Mesenchymal stem cell (in vitro differentiated cells and primary cell): Measurements from ENCODE around the gene DDA1.

ENCODE experiments used
- DNase-seq: peaks from one replicate; pipeline ENCODE4 v3.0.0-alpha.2; 2013
- H2AFZ ChIP-seq: one replicate; pipeline ENCODE4 v1.6.1; 2013; ENCODE audit warnings: low read depth, mild to moderate bottlenecking, control low read depth, inconsistent platforms, low read length, moderate library complexity
- H2AK5ac ChIP-seq: 2 replicates; pipeline ENCODE4 v1.6.1; 2013; ENCODE audit warnings: low read length, moderate library complexity, mild to moderate bottlenecking, inconsistent platforms; ENCODE audit not compliant: severe bottlenecking
- H2BK120ac ChIP-seq: one replicate; pipeline ENCODE4 v1.6.1; 2013; ENCODE audit warnings: low read depth, mild to moderate bottlenecking, inconsistent platforms, low read length, moderate library complexity
- H2BK12ac ChIP-seq, 2 experiments: one replicate each; pipeline ENCODE4 v1.6.1; 2013; ENCODE audit warnings: inconsistent platforms in 2 of 2, low read length in 2 of 2, mild to moderate bottlenecking in 2 of 2, moderate library complexity in 2 of 2, control low read depth in 1 of 2
- H2BK15ac ChIP-seq: one replicate; pipeline ENCODE4 v1.6.1; 2013; ENCODE audit warnings: mild to moderate bottlenecking, low read depth, inconsistent platforms; ENCODE audit not compliant: poor library complexity, severe bottlenecking
- H2BK5ac ChIP-seq: 2 replicates; pipeline ENCODE4 v1.6.1; 2013; ENCODE audit warnings: low read depth, mild to moderate bottlenecking, low read length, control low read depth, inconsistent platforms; ENCODE audit not compliant: poor library complexity, severe bottlenecking
- H3K14ac ChIP-seq, 2 experiments: one replicate each; pipeline ENCODE4 v1.6.1; 2013; ENCODE audit warnings: inconsistent platforms in 2 of 2, low read length in 2 of 2, control low read depth in 1 of 2, mild to moderate bottlenecking in 1 of 2, moderate library complexity in 1 of 2
- H3K18ac ChIP-seq, 2 experiments: one replicate each; pipeline ENCODE4 v1.6.1; 2013; ENCODE audit warnings: inconsistent platforms in 2 of 2, low read length in 2 of 2, control low read depth in 1 of 2, low read depth in 1 of 2, mild to moderate bottlenecking in 1 of 2
- H3K23ac ChIP-seq, 2 experiments: one replicate each; pipeline ENCODE4 v1.6.1; 2013; ENCODE audit warnings: inconsistent platforms in 2 of 2, low read length in 2 of 2, mild to moderate bottlenecking in 2 of 2, moderate library complexity in 2 of 2, control low read depth in 1 of 2
- H3K27ac ChIP-seq: 2 replicates; pipeline ENCODE4 v1.5.1; 2013; ENCODE audit warnings: mild to moderate bottlenecking, moderate library complexity, low read length, control low read depth, inconsistent platforms; ENCODE audit not compliant: poor library complexity, severe bottlenecking
- H3K27me3 ChIP-seq, 2 experiments: 2 replicates each; pipeline versions ENCODE4 v1.6.1 to v1.7.0; 2013; ENCODE audit warnings: low read length in 2 of 2, mild to moderate bottlenecking in 2 of 2, moderate library complexity in 2 of 2, control low read depth in 1 of 2, inconsistent platforms in 1 of 2; ENCODE audit not compliant: control insufficient read depth in 1 of 2, insufficient read depth in 1 of 2
- H3K36me3 ChIP-seq, 2 experiments: 2 replicates each; pipeline versions ENCODE4 v1.6.1 to v1.7.0; 2013; ENCODE audit warnings: low read length in 2 of 2, control low read depth in 1 of 2, inconsistent platforms in 1 of 2, low read depth in 1 of 2, mild to moderate bottlenecking in 1 of 2; ENCODE audit not compliant: insufficient read depth in 2 of 2, control insufficient read depth in 1 of 2
- H3K4ac ChIP-seq, 2 experiments: one replicate each; pipeline ENCODE4 v1.6.1; 2013; ENCODE audit warnings: inconsistent platforms in 2 of 2, low read length in 2 of 2, mild to moderate bottlenecking in 2 of 2, moderate library complexity in 2 of 2, control low read depth in 1 of 2, low read depth in 1 of 2
- H3K4me1 ChIP-seq: 2 replicates; pipeline ENCODE4 v1.6.1; 2013; ENCODE audit warnings: low read depth, low read length, control low read depth; ENCODE audit not compliant: control insufficient read depth, insufficient read depth
- H3K4me2 ChIP-seq: 2 replicates; pipeline ENCODE4 v1.6.1; 2013; ENCODE audit warnings: low read length, mild to moderate bottlenecking, inconsistent platforms; ENCODE audit not compliant: poor library complexity, severe bottlenecking
- H3K4me3 ChIP-seq, 2 experiments: 2 replicates each; pipeline versions ENCODE4 v1.5.1 to v1.7.0; 2013; ENCODE audit warnings: low read length in 2 of 2, mild to moderate bottlenecking in 2 of 2, control low read depth in 1 of 2, low read depth in 1 of 2; ENCODE audit not compliant: insufficient read depth in 1 of 2
- H3K79me1 ChIP-seq: replicated peaks from 2 replicates; pipeline ENCODE4 v1.6.1; 2013; ENCODE audit warnings: mild to moderate bottlenecking, control low read depth, low read length, inconsistent platforms; ENCODE audit not compliant: poor library complexity, severe bottlenecking
- H3K9ac ChIP-seq: 2 replicates; pipeline ENCODE4 v1.7.0; 2013; ENCODE audit warnings: mild to moderate bottlenecking, low read length, moderate library complexity
- H3K9me3 ChIP-seq: 2 replicates; pipeline ENCODE4 v1.7.0; 2013; ENCODE audit warnings: mild to moderate bottlenecking, low read length; ENCODE audit not compliant: control insufficient read depth
- H4K8ac ChIP-seq: one replicate; pipeline ENCODE4 v1.6.1; 2013; ENCODE audit warnings: inconsistent platforms, mild to moderate bottlenecking, low read length, moderate library complexity
- H4K91ac ChIP-seq: one replicate; pipeline ENCODE4 v1.6.1; 2013; ENCODE audit warnings: mild to moderate bottlenecking, low read length, inconsistent platforms
- WGBS: methylation state at CpG from one replicate; pipeline ENCODE4 v1.1.7; 2013; ENCODE audit warnings: mixed read lengths; 5-methylcytosine and 5-hydroxymethylcytosine counted together

DDA1 gene

GRCh38 chr19:17325133-17325532 lies 15.8 kb downstream of the DDA1 start:
- H3K4me2 ChIP-seq = no peak overlapping the region
- no peak for DNase-seq
- no peak overlapping the region for H3K18ac ChIP-seq

GRCh38 chr19:17325881-17326594 lies 16.7 kb downstream of the DDA1 start:
- Histone ChIP-seq H3K79me1 (peaks cover 13% of the 10 kb centered on the region), H3K9ac (no peak overlapping the region), H2BK5ac (no peak overlapping the region), H3K27me3 (no peaks in the 10 kb centered on the region), H3K23ac (no peak overlapping the region), H2BK12ac (no peak overlapping the region), H3K14ac (no peak overlapping the region), H3K4ac (no peak overlapping the region), H2BK120ac (no peak overlapping the region), H4K91ac (no peak overlapping the region), H3K9me3 (no peaks in the 10 kb centered on the region), H3K18ac (no peak overlapping the region), H4K8ac (no peak overlapping the region), H2AFZ (no peak overlapping the region), H2AK5ac (no peak overlapping the region), H3K27ac (peak overlapping the region; percentile 50), H3K36me3 (peaks cover 30 to 62% of the 10 kb centered on the region in 2 experiments), H3K4me1 (peaks cover 42% of the 10 kb centered on the region), H3K4me2 (peak overlapping the region; percentile 23), H3K4me3 (no peak overlapping the region), H2BK15ac (no peak overlapping the region)
- WGBS = 95% methylated on average over 14 of the region's 17 CpGs
- DNase-seq = no peak

More at GRCh38 chr19:17325133-17325532, 15.8 kb downstream of the DDA1 start:
- Histone ChIP-seq H2BK120ac (no peak overlapping the region), H3K9me3 (no peaks in the 10 kb centered on the region), H3K4me1 (peaks cover 40% of the 10 kb centered on the region), H3K23ac (no peak overlapping the region), H4K91ac (no peak overlapping the region), H3K36me3 (peaks cover 31 to 62% of the 10 kb centered on the region in 2 experiments), H2AK5ac (no peak overlapping the region), H3K4ac (no peak overlapping the region), H3K27ac (no peak overlapping the region), H2BK5ac (no peak overlapping the region), H3K4me3 (no peak overlapping the region), H3K79me1 (peaks cover 17% of the 10 kb centered on the region), H2AFZ (no peak overlapping the region), H4K8ac (no peak overlapping the region), H2BK15ac (no peak overlapping the region), H3K14ac (no peak overlapping the region), H3K9ac (no peak overlapping the region), H2BK12ac (no peak overlapping the region), H3K27me3 (no peaks in the 10 kb centered on the region)
- 96% methylated on average over 20 of the region's 20 CpGs for WGBS

GRCh38 chr19:17326595-17326966 lies 17.2 kb downstream of the DDA1 start:
- Histone ChIP-seq H2BK5ac (no peak overlapping the region), H4K8ac (no peak overlapping the region), H2AK5ac (no peak overlapping the region), H2BK12ac (no peak overlapping the region), H2BK120ac (no peak overlapping the region), H2AFZ (no peak overlapping the region), H4K91ac (no peak overlapping the region), H3K4ac (no peak overlapping the region), H3K36me3 (peaks cover 27 to 59% of the 10 kb centered on the region in 2 experiments), H2BK15ac (no peak overlapping the region), H3K4me2 (peak overlapping the region; percentile 23), H3K79me1 (peaks cover 11% of the 10 kb centered on the region), H3K23ac (no peak overlapping the region), H3K14ac (no peak overlapping the region), H3K27me3 (no peaks in the 10 kb centered on the region), H3K9ac (no peak overlapping the region), H3K4me1 (peaks cover 41% of the 10 kb centered on the region), H3K27ac (peak overlapping the region; percentile 50), H3K9me3 (no peaks in the 10 kb centered on the region), H3K18ac (no peak overlapping the region), H3K4me3 (no peak overlapping the region)
- WGBS = 92% methylated on average over 11 of the region's 11 CpGs
- no peak for DNase-seq

GRCh38 chr19:17327068-17327653 lies 17.8 kb downstream of the DDA1 start:
- H3K4ac ChIP-seq = no peak overlapping the region
- H4K91ac ChIP-seq = no peak overlapping the region
- no peak overlapping the region for H2BK15ac ChIP-seq
- H3K18ac ChIP-seq = no peak overlapping the region
- H3K27ac ChIP-seq = peak overlapping the region; percentile 20
- H4K8ac ChIP-seq = no peak overlapping the region
- no peaks in the 10 kb centered on the region for H3K9me3 ChIP-seq
- no peak for DNase-seq
- H3K4me1 ChIP-seq = peaks cover 38% of the 10 kb centered on the region
- peaks cover 21 to 53% of the 10 kb centered on the region in 2 experiments for H3K36me3 ChIP-seq
- H2AFZ ChIP-seq = no peak overlapping the region
- no peak overlapping the region for H2AK5ac ChIP-seq
- no peaks in the 10 kb centered on the region for H3K27me3 ChIP-seq
- H3K4me2 ChIP-seq = no peak overlapping the region
- H2BK120ac ChIP-seq = no peak overlapping the region
- H2BK5ac ChIP-seq = no peak overlapping the region
- no peak overlapping the region for H2BK12ac ChIP-seq
- no peak overlapping the region for H3K14ac ChIP-seq
- no peak overlapping the region for H3K23ac ChIP-seq
- H3K4me3 ChIP-seq = no peak overlapping the region
- 84% methylated on average over 27 of the region's 27 CpGs for WGBS
- H3K79me1 ChIP-seq = peaks cover 7% of the 10 kb centered on the region
- no peak overlapping the region for H3K9ac ChIP-seq
